HG02981 (cell line): ENCODE results near the gene CDH6.

Source experiments
- ATAC-seq: cut with Tn5 transposase; IDR thresholded peaks from one replicate; pipeline ENCODE4 v1.9.1; 2021; ENCODE audit warnings: mild to moderate bottlenecking, moderate library complexity; ENCODE audit not compliant: unreplicated experiment

CDH6 gene

DNA sequence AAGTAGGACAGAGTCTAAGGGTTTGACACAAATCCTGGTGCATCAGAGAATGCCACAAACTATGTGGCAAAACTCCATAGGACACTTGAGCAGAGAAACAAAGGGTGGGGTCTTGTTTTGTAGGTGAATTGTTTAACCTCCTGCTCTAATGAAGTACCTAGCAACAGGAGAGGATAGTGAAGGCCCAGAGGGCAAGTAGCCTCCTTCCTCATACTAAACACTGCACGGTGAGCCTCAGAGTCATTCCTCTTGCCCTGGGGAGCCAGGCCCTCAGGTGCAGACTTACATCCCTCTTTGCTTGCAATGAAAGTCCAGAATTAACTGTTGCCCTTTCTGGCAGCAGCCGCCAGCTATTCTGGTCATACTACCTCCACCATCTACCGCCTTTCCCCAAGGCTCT lies 172.3 kb downstream of the CDH6 start:
- no peak for ATAC-seq

DNA sequence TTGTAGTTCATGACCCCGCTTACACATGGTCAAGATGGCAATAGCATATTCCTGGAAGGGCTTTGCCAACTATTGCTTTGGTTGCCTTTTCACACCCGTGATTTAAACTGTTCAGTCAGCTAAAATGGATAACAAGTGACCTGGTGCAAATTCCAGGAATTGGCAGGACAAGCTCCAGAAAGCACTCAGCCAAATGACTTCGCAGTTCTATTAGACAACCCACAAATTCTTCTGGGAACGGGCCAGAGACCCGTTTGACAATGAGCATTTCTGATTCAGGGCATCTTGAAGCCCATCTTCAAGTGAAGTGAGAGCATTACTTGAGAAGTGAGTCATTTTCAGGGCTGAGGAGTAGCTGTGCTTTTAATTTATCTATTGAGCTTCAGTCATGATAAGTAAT lies 173.5 kb downstream of the CDH6 start:
- ATAC-seq: no peak

DNA sequence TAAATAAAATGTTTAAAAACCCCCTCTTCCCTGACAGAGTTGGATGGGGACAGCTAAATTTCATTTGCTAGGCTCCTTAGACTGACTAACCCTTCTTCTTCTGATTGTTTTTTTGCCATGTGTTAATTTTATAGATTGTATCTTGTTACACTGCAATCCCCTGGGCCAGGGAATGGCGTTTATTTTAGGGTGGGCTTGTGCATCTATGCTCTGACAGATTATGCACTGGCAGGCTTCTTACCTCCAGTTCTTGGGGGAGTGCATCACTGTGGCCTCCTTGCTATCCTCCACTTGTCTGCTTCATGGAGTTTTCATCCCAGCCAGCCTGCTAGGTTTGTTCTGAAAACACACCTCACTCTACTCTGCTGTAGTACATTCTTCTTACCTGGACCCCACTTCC lies 178.6 kb downstream of the CDH6 start:
- ATAC-seq: no peak

DNA sequence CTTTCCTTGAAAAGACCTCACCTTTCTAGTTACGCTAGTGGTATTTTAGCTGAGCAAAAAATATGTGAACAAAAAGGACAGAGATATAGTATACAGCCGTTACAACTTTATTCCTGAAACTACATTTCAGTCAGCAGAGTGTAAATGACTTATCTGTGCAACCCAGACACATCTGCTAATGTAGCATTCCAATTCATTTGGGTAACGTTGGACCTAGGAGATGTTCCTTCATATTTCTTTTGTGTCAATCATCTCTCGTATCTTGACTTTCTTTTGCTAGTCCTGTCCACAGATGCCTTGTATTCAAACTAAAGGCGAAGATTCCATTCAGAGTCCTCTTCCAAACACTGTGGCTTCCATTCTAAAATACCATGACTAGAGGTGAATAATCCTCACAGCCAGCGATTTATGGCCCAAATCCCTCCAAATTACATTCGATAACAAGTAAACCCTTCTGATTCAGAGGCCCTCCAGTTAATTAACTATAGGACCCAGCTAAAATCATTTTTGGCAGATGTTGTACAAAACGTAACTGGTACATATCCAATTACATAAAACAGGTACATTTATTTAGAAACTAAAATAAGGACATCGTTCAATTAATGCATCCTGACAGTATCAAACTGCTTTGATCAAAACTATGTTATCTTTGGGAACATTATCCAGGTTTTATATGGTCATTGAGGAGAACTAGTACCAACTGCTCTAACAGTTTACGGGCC lies 182.7 kb downstream of the CDH6 start:
- ATAC-seq: no peak

DNA sequence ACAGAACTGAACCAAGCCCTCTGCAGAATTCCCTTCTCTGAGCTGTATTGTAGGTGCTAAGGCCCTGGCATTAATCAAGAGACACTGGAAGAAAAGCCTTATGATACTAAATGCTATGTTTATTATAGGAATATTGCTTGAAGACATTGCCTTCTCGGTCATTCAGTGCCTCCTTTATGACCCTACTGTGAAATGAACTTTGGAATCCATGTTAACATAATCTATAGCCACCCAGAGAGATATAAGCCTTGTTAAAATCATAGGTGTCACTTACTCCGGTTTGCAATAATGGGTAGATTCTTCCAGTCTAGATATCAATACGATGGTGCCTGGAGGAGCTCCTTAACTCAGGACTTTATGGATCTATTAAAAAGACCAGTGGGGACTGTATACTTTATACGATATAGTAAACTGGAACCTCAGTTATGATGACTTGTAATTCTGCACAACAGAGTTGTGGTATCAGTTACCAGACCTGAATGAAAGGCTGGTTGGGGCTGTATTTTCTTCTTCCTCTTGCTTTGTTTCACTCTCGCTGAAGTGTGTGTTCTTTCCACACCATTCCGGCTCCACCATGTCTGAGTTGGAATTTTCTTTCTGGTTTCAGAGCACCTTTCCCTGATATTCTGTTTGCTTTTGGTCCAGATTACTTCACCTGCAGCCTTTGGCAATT lies 183.9 kb downstream of the CDH6 start:
- no peak for ATAC-seq

DNA sequence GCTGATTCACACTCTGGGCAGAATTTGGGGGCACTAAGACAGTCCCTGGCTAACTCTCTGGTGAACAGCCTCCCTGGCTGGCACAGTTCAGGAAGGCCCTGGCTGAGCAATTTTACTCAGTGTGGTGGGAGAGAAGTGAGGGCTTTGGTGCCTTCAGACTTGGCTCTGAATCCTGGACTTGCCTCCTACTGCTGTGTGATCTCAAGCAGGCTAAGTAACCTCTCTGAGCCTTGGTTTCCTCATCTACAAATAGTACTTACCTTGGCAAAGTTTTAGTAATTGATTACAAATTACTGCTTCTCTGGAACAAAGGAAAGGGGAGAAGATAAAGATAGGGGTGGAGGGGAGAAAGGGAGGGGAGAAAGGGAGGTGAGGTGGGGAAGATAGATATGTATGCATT lies 184.7 kb downstream of the CDH6 start:
- no peak for ATAC-seq
